Erythroblast (primary cell): Measurements from ENCODE around the gene BEST1.

ENCODE experiments used
- DNase-seq, 2 experiments: peaks; one replicate each; lab custom pipeline; 2025; lab: John Stamatoyannopoulos, UW
- GATA1 ChIP-seq: IDR thresholded peaks from 2 replicates; pipeline ENCODE4 v1.6.1; 2011; ENCODE audit warnings: low read depth, mild to moderate bottlenecking, control low read depth, low read length, moderate library complexity
- POLR2A ChIP-seq: IDR thresholded peaks from 2 replicates; pipeline ENCODE4 v1.6.1; 2011; ENCODE audit warnings: mild to moderate bottlenecking, low read length

Gene BEST1

GRCh38 chr11:61911128-61911700 lies 38.9 kb upstream of the BEST1 start:
- TF ChIP-seq GATA1 (no peak), POLR2A (no peak)
- DNase-seq = no peak

- TF ChIP-seq POLR2A (no peak), GATA1 (no peak)
- no peak for DNase-seq
These were observed 38.2 kb upstream of the BEST1 start for GRCh38 chr11:61911701-61912529.

DNA sequence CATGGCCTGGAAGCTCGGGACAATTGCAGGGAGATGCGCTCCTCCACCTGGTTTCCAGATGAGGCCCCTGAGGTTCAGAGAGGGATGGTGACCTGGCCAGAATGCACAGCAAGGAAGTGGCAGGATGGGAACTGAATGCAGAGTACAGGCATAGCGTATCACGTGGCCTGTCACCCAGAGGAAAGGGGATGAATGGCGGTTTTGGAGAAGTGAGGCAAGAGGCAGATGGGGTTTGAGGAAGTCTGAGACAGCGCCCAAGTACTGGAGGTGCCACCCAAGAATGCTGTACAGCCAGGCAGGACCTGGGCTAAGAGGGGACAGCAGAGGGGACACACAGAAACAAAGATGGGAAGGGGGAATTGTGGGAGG lies 37.6 kb upstream of the BEST1 start:
- no peak for DNase-seq

DNA sequence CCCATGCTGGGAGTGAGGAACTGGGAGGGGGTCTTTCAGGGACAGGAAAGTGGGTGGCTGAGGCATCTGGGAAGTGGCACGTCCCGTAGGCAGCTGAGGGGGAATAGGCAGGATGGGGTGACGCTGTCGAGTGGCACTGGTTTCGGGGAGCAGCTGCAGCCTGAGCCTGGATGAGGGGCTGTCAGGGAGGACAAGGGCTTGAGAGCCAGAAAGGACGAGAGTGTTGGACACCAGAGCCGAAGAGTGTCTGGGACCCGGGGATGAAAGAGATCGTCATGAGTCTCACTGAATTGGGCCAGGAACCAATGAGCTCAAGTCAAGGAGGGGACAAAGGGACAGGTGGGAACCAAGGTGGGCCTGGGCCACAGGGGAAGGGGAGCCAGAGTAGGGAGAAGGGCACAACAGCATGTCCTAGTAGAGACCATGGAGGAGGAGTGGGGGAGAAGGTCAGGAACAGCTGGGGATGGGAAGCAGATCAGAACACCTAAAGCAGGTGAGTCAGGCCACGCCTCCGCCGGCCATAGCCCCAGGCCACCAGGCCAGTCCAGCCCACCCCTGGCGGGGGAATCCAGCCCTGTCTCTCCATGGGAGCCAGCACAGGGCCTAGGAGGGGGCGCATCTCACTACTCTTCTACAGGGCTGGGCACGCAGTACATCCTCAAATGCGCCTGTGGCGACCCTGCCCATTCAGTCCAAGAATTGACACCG lies 37.0 kb upstream of the BEST1 start:
- no peak for DNase-seq
- TF ChIP-seq GATA1 (no peak), POLR2A (no peak)

More for the DNA sequence above, 37.6 kb upstream of the BEST1 start:
- TF ChIP-seq GATA1 (no peak), POLR2A (no peak)

GRCh38 chr11:61913699-61914395 lies 36.3 kb upstream of the BEST1 start:
- no peak for TF ChIP-seq POLR2A
- TF ChIP-seq GATA1 = no peak
- DNase-seq = no peak

DNA sequence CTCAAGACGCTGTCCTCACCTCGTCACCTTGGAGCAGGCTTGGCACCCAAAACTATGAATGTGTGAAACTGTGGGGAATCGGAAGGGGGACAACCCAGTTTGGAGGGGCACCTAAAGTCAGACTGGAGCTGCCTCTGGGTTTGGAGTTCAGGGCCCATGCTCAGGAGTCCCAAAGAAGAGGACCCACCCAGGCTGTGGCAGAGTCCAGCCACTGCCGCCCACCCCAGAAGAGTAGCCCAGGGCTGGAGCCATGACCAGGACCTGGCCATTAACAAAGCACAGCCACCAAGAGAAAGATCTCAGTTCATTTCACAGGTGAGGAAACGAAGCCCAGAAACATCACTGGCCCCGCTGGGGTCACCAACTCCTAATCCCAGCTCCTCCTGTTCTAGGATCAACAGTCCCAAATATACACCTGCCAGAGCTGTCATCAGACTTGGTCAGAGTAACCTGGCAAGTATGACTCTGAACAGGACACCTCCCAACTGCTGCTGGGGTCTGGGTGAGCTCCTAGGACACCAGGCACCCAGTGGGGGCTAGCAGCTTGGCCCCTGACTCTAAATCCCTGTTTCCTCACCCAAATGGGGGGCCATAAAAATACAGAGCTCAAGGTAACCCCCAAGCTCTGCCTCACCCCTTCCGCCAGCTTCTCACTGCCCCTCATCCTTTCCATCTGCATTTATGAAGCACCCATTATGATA lies 35.5 kb upstream of the BEST1 start:
- DNase-seq = no peak
- TF ChIP-seq GATA1 (no peak), POLR2A (no peak)

GRCh38 chr11:61916737-61917333 lies 33.3 kb upstream of the BEST1 start:
- DNase-seq = peak in 1 of 2 experiments; percentile 43
- TF ChIP-seq GATA1 (no peak), POLR2A (no peak)

GRCh38 chr11:61917334-61918109 lies 32.6 kb upstream of the BEST1 start, which contains the start of gene RAB3IL1:
TSS of gene RAB3IL1 (minus strand) at chr11:61917566. CDS start at chr11:61917367, 199 bp downstream.
- DNase-seq = peak; percentile 67 to 81
- TF ChIP-seq POLR2A = peak; percentile 46
- TF ChIP-seq GATA1 = no peak

DNA sequence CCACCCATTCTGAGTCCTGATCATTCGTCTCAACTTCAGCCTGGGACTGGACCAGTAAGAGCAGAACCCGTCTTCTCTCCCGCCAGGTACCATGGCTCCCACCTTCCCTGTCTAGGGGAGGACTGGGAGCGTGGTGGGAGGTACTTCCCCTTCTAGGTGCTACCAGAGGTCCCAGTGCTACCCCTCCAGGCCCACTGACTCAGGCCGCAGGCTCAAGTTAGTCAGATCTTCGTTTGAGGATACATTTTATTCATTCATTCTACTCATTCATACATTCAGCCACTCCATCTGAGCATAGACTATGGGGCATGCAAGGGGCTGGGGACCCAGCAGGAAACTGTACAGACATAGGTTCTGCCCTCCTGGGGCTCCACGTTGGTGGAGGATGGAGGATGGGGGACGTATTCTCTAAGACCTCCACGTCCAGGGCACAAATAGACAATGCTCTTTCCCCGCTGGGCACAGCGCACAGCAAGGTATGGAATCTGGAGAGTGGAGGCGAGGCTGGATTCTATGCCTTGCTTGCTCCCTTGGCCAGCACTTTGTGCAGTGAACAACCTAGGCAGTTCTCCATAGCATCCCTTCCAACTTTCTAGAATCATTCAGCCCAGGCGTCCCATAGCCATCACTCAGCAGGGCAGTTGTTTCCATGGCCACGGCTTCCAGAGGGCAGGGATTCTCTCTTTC lies 31.8 kb upstream of the BEST1 start:
- peak in 1 of 2 experiments; percentile 53 for DNase-seq
- TF ChIP-seq GATA1 (no peak), POLR2A (no peak)

GRCh38 chr11:61918938-61919704 lies 31.0 kb upstream of the BEST1 start:
- DNase-seq = peak; percentile 75 to 76
- TF ChIP-seq POLR2A (no peak), GATA1 (no peak)
